Embryonic facial prominence (tissue), 1 donor: ENCODE measurements around the gene KCNIP1.
A peak's percentile ranks its signal among the peaks of the same experiment; 100 is the strongest.

ENCODE experiments used
- DNase-seq: peaks from one replicate; pipeline ENCODE4 v3.0.0-alpha.2; 2016; ENCODE audit errors: extremely low spot score

Gene KCNIP1

DNA sequence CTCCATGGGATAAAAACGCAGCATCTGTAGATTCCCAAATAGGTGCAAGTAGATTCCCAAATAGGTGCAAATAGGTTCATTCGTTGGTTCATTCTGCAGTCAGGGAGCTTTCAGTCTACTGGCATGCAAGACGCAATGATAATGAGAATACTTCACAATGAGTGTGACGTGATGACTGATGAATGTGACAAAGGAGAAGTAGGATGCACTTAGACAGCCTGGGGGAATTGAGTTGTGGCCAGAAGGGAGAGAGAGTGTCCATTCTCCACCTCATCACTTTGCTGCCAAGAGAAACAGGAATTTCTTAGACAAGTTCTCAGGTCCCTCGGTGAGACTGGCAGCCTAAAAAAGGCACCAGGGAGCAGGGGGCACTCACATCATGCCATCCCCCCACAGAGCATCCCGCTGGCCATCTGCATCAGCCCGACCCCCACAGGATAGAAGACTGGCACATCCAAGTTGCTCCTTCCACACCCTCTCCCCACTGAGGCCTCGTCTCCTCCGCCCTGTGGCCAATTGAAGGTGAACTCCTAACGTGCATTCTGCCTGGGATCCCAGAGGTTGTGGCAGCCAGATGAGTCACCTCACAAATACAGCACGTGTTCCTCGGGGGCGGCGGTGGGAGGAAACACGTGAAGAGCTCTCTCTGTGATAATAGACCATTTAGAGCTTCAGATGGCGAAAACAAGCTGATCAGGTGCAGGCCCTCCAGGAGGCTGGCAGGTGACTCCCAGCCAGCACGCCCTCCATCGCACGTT is 19.9 kb upstream of the KCNIP1 start:
- DNase-seq, result no peak

DNA sequence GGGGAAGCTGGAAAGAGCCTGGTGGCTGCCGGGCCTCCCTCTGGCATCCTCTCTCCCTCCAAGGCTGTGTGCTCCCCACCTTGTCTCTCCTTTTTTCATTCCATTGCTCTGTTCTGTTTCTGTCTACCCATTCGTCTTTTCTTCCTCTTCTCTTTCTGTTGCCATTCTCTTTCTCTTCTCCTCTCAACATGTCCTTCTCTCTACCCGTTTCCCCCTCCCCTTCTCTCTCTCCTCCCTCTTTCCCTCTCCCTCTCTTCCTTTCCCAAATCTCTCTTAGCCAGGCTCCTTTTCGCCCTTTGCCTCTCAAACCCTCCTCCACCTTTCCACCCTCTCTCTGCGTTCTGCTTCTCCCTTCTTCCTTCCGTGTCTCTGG is 19.4 kb upstream of the KCNIP1 start:
- no peak for DNase-seq

DNA sequence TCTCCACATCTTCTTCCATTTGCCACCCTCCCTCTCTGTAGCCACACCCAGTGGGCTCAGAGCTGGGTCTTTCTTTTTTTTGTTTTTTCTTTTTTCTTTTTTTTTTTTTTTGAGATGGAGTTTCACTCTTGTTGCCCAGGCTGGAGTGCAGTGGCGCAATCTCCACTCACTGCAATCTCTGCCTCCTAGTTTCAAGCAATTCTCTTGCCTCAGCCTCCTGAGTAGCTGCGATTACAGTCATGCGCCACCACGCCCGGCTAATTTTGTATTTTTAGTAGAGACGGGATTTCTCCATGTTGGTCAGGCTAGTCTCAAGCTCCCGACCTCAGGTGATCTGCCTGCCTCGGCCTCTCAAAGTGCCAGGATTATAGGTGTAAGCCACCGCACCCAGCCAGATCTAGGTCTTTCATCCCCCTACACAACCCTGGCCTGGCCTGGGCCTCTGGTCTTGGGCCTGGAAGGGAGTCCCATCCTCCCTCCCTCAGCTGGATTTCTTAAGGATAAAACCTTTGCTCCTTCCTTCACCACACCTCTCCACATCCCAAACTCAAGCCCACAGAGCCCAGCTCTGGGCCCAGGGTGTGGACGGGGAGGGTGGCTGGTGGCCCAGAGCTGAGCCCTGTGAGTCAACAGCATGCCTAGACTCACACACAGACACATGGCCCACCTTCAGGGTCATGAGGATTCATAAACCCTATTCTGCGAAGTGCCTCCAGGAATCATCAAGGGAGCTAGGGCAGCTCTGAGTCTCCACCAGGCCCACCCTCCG is 18.8 kb upstream of the KCNIP1 start:
- DNase-seq, result no peak

DNA sequence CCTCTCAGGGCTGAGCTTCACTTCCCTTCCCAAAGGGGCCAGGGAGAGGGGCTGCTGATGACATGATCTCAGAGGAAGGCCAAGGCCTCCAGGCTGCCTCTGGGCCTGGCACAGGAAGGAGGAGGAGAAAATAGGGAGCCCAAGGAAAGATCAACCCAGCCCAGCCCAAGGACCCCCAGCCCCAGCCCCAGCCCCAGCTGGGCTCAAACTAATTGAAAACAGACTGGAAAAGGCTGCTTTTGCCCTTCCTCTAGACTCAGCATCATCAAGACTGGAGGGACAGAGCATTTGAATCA is 18.3 kb upstream of the KCNIP1 start:
- DNase-seq, result no peak

DNA sequence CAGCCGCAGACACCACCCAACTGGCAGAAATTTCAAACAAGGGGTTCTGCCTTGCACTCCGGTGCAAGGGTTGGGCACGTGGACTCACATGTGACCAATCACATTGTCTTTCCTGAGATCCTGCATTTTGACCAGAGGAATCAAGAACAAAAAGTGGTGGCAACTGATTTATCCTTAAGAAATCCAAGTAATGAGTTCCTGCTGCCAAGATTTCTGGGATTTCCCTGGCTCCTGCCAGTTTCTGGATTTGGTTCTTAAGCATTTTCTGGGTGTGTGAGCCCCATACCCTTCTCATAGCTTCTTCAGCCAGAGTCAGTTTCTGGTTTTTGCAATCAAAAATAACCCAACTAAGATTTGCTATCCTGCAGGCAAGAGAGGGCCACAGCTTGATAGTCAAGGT is 17.4 kb upstream of the KCNIP1 start:
- DNase-seq, result no peak

DNA sequence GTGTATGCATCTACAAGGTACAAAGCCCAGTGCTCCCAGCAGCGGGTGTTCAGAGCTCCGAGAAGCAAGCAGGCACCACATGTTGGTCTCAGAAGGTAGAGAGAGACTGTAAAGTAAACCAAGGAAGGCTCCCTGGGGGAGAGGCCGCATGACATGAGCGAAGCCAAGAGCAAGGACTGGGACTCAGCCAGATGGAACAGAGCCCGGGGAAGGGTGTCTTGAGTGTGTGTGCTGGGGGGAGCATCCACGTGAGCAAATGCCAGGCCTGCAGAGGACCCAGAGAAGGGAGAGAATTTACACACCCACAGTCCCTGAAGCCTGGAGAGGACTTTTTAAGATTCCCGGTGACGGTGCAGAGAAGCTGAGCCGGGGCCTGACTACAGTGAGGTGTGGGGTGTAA is 15.2 kb upstream of the KCNIP1 start:
- DNase-seq, result no peak

DNA sequence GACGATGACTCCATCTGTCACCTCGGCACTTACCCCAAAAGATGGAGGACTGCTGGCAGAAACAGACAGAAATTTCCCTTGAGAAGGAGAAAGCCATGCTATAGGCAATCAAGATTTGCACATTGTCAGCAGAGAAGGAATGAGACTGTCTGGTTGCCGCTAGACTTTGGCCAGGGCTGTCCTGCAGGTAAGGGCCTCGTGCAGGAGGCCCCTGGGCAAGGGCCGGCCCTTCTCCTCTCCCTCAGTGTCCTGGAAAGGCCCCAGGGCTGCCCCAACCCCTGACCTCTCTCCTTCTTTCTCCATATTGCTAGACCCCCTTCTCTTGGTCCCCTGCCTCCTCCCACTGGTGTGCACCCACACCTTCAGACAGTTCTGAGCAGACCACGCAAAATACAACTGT is 14.6 kb upstream of the KCNIP1 start:
- DNase-seq, result no peak

DNA sequence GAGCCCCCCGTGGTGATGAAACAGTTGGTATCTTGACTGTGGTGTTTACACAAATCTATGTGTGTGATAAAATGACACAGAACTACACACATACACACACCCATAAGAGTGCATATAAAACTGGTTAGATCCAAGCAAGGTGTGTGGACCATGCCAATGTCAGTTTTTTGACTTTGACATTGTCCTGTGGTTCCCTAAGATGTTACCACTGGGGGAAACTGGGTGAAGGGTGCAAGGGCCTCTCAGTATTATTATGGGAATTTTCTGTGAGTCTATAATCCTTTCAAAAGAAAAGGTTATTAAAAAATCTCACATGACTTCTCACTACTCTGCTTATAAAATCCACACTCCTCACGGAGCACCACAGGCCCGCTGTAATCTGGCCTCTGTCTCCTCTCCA is 13.4 kb upstream of the KCNIP1 start:
- no peak for DNase-seq

DNA sequence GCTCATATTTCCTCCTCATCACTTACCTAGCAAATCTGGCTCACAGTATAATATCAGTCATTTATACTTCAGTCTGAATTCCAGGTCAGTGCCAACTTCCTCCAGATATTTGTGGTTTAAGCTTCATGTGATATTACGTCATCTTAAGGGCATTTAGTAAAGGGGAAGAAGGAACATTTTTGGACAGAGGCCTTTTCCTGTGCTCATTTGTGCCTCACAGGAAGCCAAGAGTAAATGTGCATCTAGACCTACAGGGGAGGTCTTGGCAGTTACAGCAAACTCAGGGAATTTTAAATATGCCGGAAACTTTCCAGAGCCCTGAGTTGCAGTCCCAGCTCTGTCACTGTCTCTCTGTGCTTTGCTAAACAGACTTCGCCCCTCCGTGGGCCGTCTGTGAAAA is 12.3 kb upstream of the KCNIP1 start:
- peak; percentile 69 for DNase-seq

DNA sequence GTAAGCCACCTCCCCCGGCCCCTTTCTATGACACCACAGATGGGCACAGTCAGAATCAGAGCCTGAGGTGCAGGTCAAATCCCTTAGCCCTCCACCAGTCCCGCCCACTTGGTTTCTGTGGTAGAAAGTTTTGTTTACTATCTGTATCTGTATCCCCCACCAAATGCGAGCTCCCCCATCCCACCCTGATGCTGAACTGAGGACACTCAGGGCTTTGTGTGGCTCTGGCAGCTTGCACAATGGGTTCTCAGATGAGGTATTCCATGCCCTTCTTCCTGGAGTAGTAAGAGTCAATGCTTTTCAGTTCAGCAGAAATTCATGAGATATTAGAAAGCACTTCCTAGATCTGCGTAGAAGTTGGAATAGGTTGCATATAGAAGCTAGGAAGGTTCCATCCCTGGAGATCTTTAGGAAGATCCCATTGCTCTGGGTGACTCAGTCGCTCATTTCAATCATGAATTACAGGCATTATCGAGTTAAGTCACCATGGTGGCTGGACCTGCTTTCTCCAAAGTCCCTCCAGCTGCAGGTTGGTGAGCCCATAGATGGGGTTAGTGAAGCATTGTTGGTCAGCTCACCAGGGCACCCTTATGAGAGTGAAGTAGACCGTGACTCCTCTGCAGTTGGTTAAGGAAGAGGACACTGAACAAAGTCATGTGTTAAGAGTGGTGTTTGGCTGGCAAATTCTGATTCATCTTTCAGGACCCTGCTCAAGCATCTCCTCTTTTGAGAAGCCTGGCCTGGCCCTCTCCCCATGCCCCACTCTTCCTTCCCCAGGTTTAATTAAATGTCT is 10.6 kb upstream of the KCNIP1 start:
- DNase-seq, result no peak

DNA sequence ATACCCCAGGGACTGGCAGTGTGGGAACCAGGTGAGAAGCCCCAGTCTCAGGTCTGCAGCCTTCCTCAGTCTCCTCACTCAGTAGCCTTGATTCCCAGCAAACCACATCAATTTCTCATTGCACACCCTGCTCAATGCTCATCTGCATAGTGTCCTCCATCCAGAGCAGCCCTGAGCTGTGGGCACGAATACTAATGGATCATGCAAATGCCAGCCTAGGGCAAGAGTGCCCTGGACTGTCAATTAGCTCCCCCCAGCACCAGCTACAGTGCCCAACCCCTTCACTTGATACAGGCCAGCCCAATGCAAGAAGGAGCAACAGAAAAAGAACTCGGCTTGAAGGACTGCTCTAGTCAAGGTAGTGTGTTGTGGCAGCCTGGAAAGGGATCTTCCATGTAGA is 9.8 kb upstream of the KCNIP1 start:
- no peak for DNase-seq

DNA sequence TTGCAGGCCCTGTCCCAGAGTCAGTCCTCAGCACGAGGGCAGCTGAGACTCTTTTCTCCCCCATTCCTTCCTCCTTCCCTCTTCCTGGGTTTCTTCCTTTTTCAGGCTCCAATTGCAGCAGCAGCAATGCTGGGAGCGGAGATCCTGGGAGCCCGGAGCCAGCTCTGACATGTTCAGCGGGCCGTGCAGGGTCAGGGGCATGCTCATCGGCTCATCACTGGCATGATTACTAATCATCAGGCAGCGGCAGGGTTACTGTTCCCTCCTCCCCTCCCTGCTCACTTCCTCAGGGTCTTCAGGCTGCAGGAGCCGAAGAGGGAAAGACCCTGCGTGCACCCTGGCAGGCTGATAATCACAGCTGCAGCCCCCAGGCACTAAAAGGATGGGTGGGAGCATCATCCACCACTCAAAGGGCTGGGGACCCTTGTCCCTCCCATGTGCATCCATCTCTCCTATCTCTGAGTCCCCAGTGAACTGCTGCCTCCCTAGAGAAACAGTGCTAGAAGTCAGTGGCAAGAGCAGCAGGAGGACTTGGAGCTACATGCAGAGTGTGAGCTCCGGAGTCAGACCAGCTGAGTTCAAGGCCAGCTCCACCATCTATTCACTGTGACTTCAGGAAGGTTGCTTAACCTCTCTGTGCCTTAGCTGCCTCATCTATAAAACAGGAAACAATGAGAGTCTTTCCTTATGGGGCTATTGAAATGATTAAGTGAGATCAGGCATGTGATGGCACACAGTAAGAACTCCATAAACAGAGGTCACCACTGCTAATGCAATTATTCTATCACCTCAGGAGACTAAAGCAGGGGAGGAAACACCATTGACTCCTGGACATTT is 7.8 kb upstream of the KCNIP1 start:
- DNase-seq, result no peak

DNA sequence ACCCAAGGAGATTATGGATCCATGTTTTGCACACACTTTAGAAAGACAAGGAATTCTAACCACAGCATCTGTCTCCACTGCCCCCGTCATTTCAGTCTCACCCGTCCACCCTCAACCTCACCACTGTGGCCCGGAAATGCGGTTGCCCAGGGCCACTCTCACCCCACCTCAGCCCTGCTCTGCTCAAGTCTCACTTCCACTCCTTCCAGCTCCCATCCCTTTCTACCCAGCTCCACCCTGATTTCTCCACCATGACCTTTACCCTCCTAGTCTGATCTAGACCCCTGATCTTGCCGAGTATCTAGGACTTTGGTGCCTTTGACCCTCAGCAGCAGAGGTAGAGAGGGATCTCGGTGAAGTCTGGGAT is 7.2 kb upstream of the KCNIP1 start:
- no peak for DNase-seq

DNA sequence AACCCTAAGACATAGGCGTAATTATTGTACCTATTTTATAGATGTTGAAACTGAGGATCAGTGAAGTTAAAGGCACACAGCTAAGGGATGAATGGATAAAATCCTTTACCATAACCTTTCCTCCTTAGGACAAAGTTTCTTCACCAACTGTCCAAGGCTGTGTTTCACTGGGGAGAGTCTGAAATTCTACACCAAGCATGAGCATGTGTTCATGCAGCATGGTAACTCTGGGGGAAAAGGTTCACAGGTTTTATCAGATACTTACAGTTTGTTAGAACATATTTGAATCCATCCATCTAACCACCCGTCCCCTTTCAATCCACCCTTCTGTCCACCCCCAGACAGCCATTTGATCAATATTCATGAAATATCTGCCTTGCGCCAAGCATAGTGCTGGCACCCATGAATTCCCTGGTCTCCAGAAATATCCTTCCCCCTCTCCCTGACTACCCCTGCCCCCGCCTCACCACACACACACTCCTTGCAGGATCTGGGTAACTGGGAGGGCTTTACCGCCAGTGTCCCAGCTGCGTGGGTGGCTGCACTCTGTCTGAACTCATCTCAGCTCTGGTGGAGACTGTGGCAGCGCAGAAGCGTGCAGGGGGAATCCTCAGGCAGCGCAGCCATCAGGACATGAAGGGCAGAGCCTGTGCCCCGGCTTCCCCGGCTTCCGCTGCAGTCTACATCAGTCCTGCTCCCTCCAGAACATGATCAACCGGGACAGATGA is 6.3 kb upstream of the KCNIP1 start:
- DNase-seq, result no peak

DNA sequence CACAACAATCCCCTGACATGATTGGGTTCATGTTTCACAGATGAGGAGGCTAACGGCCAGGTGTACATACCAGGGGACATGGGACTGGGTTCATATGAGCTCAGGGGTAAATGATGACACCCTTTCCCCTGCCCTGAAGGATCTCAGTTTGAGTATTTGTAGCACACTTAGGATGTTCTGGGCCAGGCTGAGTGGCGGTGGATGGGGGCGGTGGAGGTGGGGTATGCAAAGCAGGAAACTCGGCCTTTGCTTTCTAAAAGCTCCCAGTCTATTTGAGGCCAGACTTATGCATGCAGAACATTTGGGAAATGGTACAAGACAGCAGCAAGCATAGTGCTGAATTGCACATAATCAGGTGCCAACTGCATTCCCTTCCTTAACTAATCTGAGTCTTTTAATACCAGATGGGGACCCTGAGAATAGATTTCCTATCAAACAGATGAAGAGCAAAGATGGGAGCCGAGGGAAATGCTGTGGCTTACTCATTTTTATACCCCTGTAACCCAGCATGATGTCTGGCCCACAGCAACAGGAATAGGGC is 4.9 kb upstream of the KCNIP1 start:
- DNase-seq, result no peak

DNA sequence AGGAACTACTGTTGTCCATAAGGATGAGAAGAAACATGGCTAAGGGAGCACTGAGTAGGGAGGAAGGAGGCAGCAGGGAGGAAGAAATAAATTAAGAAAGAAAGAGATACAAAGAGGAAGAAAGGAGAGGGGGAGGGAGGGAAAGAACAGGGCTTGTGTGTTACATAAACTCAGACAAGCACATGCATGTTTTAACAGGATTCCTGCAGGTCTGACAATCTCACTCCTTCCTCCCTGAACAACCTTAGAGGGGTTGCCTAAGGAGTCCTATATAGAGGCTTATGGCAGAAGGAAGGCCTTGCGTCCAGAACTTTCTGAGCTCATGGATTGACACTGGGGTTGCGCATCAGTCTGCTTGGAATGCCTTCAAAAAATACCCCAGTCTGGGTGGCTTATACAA is 4.2 kb upstream of the KCNIP1 start:
- no peak for DNase-seq

DNA sequence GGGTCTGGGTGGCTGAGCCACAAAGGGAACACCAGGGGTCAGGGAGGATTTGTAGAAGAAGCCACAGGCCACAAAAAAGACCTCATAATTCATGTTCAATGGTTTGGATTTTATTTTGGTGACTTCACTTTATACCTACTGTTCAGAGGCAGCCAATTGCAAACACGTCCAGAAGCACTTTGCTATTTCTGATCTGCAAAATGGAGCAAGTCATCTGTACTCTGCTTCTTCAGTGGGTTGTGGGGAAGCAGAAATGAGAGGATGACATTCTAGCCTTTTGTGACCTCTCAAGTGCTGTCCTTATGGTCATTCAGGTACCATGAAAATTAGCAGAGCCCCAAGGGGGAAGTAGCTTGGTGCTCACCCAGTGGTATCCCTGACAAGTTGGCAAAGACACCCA is 2.5 kb upstream of the KCNIP1 start:
- no peak for DNase-seq

DNA sequence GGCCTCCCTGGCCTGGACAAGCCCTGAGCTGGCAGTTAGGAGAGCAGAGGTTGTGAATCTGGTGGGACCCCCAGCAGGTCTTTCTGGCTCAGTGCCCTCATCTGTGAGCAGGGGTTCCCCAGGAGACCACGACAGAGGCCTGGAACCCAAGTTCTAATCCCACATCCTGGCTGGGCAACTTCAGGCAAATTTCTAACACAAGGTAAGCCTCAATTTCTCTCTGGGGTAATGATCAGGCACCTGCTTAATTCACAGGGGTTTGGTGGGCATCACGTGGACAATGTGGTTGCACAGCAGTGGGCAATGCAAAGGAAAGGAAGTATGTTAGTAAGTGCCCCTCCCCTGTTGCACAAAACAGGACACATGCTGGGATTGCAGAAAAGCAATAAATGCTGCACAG is 1.9 kb upstream of the KCNIP1 start:
- no peak for DNase-seq

DNA sequence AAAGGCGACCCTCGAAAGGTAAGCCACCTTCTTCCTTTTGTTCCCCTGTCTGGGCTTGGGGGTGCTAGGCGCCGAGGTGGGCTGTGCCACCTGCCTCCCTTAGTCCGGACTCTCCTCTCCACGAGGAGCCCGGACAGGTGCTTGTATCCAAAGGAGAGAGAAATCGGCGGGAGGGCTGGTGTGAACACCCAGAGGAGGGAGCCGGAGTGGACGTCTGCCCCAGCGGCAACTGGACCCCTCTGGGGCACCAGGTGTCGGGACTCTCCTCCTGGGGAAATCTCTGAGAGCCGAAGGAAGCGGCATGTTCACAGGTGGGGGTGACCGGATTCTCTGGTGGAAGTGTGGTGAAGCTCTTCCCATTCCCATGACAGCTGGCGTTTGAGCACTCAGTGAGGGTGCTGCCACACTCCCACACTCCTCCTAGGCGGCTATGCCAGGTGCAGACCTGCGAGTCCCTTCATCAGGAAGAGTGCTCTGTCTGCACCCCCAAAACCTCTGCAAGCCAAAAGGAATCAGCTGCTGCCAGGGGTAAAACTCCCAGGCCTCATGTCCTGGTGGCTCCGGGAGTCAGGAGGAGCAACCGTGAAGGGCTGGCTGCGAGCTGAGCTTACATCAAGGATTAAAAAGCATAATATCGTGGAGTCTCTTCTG is 921 bp downstream of the KCNIP1 start:
- no peak for DNase-seq

DNA sequence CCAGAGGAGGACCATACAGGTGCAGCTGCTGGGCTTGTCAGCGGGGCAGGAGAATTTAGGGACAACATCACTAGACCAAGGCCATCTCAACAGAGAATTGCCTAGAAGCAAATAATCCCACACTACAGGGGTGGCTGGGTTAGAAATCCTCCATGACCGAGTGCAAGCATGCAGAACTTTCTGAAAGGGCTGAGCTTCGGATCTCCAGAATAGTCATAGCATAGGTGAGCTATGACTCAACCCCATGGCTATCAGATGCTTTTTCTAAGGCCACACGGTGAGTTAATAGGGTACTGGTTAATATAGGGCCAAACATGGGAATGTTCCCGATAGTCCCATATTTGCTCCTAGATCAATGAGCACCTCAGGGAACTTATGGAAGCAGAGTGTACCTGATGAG is 4.2 kb downstream of the KCNIP1 start:
- no peak for DNase-seq
